Bronchial epithelial cell (primary cell): Measurements from ENCODE around the gene SLCO3A1. TPM values are rescaled to one million over a fixed set of nuclear protein-coding genes. Genes with fewer than 3 reads are reported as not detected.
"Not testable (repeated sequence)": the region's sequence is repeated elsewhere in the genome, so short reads cannot be mapped to it uniquely, and the experiment has no call there.

ENCODE experiments used
- DNase-seq: peaks from one replicate; pipeline ENCODE4 v3.0.0-alpha.2; 2010; ENCODE audit warnings: low read depth
- FAIRE-seq: peaks from 2 replicates; lab custom pipeline; 2011; peaks lifted over from hg19 to GRCh38; lab: Jason Lieb, UNC
- H3K27me3 ChIP-seq: 2 replicates; pipeline ENCODE4 v1.5.1; 2011; ENCODE audit warnings: low read length; ENCODE audit not compliant: control insufficient read depth, insufficient read depth
- H3K36me3 ChIP-seq: 2 replicates; pipeline ENCODE4 v1.5.1; 2011; ENCODE audit warnings: low read length; ENCODE audit not compliant: control insufficient read depth, insufficient read depth
- H3K4me3 ChIP-seq: 2 replicates; pipeline ENCODE4 v1.5.1; 2011; ENCODE audit warnings: mild to moderate bottlenecking, low read depth, low read length, control low read depth
- CTCF ChIP-seq: IDR thresholded peaks from 2 replicates; pipeline ENCODE4 v1.5.1; 2011; ENCODE audit warnings: mild to moderate bottlenecking, moderate library complexity, low read length, control low read depth, inconsistent platforms; ENCODE audit not compliant: insufficient read depth, severe bottlenecking
- total RNA-seq: library from RNA; depleted of rRNA; stranded (reverse); fragments of >200 nt; gene quantifications from 2 replicates; pipeline ENCODE4 v1.2.1, GENCODE V29; 2014

Gene SLCO3A1
- total RNA-seq, 1 donor from 2014 or later = 4.5 TPM

DNA sequence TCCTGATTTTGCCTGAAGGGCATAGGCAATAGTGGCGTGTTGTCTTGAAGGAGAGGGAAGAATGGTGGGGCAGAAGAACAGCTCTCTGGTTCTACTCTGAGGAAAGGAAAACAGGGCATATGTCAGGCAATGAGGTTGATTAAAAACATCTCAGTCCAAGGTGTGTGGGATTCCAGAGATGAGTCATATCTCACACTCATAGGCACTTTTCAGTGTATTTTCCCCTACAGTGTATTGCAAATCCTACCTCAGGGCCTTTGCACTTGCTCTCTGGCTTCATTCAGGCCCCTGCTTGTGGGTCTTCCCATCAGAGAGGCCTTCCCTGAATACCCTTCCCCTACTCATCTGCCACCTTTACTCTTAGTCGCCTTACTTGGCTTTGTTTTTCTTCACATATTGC is 107.8 kb downstream of the SLCO3A1 start:
- H3K27me3 ChIP-seq = no peaks in the 10 kb centered on the region
- DNase-seq (peak; percentile 55), FAIRE-seq (no peak)
- no peaks in the 10 kb centered on the region for H3K36me3 ChIP-seq
- TF ChIP-seq CTCF = no peak
- no peak overlapping the region for H3K4me3 ChIP-seq

- H3K4me3 ChIP-seq, H3K27me3 ChIP-seq, FAIRE-seq, DNase-seq, H3K36me3 ChIP-seq: not testable (repeated sequence)
Observed at GRCh38 chr15:91963747-91964146, 110.2 kb downstream of the SLCO3A1 start.

- peak; percentile 93 for DNase-seq
- no peak for TF ChIP-seq CTCF
- Histone ChIP-seq H3K36me3 (no peaks in the 10 kb centered on the region), H3K27me3 (no peaks in the 10 kb centered on the region), H3K4me3 (no peak overlapping the region)
- FAIRE-seq = peak; percentile 90
Observed at GRCh38 chr15:91965501-91966193, 112.1 kb downstream of the SLCO3A1 start.

DNA sequence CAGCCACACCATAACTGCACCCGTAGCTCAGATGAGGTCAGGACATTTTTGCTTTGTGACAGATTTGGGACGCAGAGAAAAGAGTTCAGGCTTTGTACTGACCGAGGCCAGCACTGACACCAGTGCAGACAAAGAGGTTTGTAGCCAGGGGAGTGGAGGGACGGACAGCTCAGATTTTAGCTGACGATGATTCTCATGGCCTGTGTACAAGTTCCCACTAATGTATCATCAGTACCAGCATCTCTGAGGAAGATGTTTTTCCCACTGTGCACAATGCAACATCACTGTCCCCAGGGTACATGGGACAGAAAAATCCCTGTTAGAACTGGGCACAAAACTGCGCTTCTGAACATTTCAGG is 112.7 kb downstream of the SLCO3A1 start:
- FAIRE-seq = no peak
- no peak overlapping the region for H3K4me3 ChIP-seq

GRCh38 chr15:91967935-91968606 is 114.6 kb downstream of the SLCO3A1 start:
- H3K4me3 ChIP-seq = no peak overlapping the region
- FAIRE-seq = no peak
- peak; percentile 50 for DNase-seq
- H3K36me3 ChIP-seq = no peaks in the 10 kb centered on the region
- H3K27me3 ChIP-seq = no peaks in the 10 kb centered on the region
- no peak for TF ChIP-seq CTCF

More for the DNA sequence above, 112.7 kb downstream of the SLCO3A1 start:
- no peak for TF ChIP-seq CTCF
- no peaks in the 10 kb centered on the region for H3K27me3 ChIP-seq
- H3K36me3 ChIP-seq = no peaks in the 10 kb centered on the region
- DNase-seq = no peak

DNA sequence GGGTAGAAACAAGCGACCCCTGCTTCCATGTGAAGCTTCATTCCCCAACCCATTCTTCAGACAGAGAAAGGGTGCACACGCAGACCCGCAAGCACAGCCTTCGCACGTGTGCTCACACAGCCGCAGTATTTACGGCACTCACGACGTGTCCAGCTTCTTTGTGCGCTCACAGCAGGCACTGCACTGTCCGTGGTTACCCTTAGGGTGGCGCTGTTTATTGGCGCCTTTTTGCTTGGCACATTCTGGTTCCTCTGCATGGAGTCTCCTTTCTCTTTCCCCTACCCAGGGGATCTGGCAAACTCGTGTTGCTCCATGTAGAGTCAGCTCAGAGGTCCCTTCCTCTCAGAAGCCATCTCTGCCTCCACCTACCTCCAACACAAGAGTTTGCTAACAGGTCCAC is 115.1 kb downstream of the SLCO3A1 start:
- TF ChIP-seq CTCF = no peak
- Histone ChIP-seq H3K36me3 (no peaks in the 10 kb centered on the region), H3K27me3 (no peaks in the 10 kb centered on the region), H3K4me3 (no peak overlapping the region)
- FAIRE-seq (no peak), DNase-seq (no peak)
